DMS114 treated with DMSO at 0.1 percent for 48 hours (cell line): Measurements from ENCODE around the gene OR2S2.

ENCODE experiments used
- DNase-seq: peaks from one replicate; lab custom pipeline; 2025; ENCODE audit not compliant: unreplicated experiment; lab: John Stamatoyannopoulos, UW

The OR2S2 gene

DNA sequence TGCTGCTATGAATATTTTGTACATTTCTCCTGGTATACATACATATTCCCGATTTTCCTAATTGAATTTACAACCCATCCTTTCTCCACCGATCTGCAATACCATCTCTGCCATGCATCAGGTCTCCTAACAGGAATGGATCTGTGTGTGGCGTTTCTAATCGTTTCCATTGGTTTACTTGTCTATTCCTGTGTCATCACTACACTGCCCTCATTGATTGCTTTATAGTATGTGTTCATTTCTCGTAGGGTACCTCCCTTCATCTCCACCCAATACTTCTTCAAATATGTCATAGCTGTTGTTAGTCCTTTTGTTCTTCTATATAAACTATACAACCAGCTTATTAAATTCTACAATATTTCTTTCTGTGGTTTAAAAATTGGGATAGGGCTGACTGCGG lies 7.1 kb upstream of the OR2S2 start:
- DNase-seq, result no peak

DNA sequence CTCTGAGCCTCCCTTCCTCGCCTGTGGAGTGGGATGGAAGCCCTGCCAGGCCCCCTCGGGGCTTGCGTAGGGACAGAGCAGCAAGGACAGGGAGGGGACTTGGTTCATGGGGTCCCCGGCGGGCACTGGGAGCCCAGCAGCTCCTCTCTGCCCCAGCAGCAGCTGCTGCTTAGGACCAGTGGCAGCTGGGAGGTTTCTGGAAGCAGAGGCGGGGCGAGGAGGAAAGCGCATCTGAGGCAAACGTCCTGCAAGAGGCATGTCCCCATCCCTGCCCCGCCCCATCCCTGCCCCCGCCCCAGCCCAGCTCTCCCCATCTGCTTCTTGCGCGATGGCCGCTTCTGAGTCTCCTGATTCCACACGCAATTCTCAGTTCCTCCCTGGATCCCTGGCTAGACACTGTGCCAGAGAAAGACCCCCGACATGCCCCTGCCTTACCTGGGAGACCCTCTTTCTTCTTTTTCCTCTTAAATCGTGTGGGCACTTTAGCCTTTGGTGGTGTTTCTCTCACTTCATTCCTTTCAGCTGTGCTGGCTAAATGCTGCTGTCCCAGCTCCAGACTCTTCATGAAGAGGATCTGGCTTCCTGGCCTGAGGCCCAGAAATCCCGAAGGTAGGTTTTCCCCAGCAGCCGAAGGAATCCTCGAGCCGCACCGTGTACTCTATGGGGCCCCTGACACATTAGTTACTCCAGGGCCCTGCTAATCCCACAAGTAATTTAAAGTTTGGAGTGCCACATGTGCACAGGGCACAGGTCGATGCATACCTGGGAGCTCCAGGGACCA lies 4.4 kb upstream of the OR2S2 start:
- DNase-seq, result no peak

DNA sequence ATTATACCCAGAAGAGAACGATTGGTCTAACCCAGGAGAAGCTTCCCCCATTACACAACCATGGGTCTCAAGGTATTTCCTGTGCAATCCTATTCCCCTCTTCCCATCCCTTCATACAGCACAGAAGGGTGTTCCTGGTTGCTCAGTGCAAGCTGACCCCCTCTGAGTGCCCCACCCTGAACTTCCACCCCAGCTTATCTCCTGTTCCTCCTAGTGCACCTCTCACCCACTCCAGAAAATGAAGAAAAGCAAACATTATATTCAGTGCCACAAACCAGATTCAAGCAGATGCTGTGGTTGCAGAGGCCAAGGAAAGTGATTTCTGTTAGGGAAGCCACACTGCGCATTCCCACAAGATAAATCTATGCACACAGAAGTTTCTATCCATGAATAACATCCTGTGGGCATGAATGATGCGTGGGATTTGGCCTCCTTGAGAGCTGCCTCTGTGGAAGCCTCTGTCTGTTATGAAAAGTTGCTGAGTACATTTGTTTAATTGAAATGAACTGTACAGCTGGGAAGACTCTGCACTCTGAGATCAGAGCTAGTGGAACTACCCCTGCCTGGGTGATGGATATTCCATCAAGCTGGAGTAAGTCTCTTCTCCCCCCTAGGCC lies 2.2 kb upstream of the OR2S2 start:
- DNase-seq, result no peak

DNA sequence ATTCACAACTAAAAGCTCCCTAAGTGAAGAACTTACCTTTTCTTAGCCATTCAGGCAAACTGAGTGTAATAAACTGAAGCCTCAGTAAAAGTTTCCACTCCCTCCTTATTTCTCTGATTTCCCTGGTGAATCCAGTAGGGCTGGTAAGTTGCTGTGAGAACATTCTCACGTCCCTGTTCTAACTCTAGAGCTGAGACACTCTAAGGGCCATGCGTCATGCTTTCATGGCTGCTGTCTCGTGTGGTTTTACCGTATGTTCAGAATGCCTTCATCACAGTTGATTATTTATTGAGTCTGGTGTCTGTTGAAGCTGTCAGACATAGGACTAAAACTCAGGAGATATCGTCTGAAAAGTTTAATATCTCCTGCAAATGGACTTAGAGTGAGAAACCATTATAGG lies 1.3 kb downstream of the OR2S2 start:
- DNase-seq, result no peak

DNA sequence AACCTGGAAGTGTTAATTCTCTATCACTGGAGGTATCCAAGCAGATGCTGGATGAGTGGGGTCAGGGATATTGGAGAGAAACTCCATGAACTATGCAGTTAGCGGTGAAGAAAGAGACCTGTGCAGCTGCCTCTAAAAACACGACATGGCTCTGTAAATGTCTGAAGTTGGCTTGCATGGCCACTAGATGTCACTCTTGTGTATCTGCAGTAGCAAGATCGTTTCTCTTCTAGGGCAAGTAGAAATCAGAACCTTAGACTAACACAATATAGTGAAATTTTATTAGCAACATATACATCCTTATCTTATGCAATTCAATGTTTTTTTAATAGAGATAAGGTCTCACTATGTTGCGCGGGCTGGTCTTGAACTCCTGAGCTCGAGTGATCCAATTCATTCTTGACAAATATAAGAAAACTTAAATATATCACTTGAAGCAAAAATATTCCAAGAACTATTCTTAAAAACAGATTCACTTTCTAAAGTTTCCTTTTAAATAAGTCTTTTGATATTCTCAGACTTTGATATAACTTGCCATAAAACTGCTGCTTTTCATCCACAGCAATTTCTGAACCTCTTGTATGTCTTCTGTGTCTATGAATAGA lies 2.9 kb downstream of the OR2S2 start:
- peak; percentile 73 for DNase-seq

DNA sequence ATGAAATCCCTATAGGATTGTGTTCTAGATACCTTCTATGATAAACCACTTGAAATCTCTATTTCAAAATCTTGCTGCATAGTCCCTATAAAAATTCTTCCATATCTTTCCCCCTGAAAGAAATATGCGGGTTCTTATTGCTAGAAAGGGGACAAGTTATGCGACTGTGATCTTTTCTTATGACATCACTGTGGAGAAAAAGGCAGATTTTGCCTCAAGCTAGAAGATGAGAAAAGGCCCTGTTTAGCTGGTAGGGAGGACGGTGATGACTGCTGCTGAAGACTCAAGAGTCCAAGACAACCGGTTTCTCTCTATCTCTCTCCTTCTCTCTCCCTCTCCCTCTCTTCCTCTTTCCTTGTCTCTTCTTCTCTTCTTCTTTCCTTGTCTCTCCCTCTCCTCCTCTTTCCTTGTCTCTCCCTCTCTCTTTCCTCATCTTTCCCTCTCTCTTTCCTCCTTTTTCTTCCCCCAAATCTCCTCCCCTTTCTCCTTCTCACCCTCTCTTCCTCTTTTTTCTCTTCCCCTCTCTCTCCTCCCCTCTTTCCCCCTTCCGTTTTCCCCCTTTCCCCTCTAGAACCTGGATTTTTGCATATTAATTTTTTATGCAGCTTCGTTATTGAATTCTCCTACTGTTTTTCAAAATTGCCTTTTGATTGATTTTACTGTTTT lies 5.3 kb downstream of the OR2S2 start:
- DNase-seq, result no peak

DNA sequence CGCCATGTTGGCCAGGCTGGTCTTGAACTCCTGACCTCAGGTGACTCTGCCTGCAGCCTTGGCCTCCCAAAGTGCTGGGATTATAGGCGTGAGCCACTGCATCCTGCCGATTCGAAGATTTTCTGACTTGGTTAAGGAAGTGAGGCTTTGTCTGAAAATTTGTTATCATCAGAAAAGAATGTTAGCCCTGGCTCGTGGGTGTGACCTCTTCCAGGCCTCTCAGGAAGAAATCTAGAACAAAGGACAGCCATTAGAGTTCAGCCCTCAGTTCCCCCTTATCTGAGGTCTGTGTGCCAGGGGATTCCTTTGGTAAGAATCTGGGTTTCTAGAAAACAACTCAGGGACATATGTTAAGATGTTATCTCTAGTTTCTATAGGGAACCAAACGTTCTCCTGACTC lies 6.2 kb downstream of the OR2S2 start:
- DNase-seq, result no peak

DNA sequence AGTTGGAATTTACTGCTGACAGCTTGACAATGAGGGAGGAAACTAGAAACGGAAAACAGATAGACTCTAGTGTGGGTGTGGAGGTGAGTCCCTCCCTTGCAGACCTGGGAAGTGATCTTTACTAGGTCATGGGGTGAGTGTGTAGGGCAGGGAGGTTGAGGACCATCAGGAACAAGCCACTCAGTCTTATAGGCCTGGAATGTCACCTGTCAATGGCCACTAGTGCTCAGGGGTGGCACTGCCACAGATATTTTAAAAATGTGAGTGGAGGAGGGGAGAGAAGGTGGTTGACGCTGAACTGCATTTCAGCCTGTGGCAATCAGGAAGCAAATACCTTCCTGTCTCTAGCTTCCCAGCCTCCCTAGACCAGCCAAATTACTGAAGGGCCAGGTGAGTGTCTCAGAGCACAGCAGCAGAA lies 9.0 kb downstream of the OR2S2 start:
- DNase-seq, result no peak

DNA sequence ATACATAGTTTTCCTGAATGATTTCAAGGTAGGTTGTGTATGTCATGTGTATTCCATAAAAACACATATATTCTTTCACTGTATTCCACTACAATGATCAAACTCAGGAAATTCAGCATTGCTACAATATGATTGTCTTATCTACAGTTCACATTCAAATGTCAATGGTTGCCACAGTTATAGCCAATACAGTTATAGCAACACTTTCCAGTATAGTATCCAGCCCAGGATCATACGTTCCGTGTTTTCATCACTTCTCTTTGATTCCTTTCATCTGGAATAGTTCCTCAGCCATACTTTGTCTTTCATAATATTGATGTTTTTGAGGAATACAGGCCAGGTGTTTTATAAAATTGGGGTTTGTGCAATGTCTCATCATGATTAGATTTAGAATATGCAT lies 9.5 kb downstream of the OR2S2 start:
- DNase-seq, result no peak

DNA sequence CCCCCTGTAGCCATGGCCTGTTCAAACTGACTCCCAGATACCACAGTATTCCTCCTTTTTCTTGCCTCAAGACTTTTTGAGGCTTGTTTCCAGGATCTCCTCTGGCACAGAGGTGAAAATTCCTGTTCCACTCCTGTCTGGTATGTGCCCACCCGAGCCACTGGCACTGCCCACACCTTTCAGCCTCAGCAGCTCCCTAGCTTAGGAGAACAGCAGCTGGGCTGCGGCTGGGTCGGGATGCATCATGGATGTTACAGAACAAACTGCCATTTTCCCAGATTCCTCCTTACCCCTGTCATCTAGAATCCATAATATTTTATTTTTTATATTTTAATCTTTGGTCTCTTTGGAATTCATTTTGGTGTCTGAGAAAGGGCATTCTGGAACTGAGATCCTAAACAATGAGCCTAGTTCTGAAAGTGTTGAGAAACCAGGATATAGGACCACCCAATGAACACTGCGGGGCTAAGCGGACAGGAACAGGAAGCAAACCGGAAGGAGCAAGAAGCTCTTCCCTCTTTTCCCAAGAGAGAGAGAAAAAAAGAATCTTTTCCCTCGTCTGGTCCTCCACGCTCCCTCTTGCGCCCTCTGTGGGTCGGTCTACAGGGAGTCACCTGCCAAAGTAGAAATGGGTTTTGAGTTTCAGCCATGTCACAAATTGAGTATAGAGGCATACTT lies 12.5 kb downstream of the OR2S2 start:
- peak; percentile 28 for DNase-seq

DNA sequence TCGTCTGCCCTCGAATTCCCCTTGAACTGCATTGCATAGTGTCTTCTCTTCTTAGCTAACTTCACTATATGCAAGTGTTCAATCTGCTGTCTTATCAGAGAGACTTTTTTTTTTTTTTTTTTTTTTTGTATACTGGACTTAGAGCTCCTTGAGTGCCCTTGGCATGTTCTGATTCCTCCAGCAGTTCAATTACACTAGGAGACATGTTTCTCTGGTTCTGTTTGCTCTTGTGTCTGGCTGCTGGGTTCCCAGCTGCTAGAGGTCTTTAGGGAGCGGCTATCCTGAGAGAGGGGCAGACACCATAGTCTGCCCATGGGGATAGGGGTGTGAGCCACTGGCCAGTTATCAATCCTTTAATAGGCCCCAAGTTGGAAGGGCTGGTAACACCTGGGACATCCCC lies 13.1 kb downstream of the OR2S2 start:
- DNase-seq, result no peak

DNA sequence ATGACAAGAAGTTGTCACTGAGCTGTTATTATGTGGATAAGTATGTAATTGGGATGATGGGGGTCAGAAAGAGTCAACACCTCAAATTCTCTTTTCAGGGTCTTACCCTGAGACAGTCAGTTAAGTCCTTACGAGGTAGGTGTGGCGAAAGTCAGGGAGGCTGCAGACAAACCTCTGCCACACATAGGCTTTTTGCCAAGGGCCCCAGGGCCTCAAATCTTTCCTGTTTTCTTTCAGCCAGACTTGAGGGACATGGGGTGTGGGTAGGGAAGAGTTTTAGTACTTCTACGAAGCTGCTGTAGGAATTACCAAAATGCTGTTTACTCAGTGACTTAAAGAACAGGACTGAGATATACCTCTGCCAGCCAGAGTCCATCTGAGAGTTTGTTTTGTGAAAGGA lies 13.8 kb downstream of the OR2S2 start:
- DNase-seq, result no peak

DNA sequence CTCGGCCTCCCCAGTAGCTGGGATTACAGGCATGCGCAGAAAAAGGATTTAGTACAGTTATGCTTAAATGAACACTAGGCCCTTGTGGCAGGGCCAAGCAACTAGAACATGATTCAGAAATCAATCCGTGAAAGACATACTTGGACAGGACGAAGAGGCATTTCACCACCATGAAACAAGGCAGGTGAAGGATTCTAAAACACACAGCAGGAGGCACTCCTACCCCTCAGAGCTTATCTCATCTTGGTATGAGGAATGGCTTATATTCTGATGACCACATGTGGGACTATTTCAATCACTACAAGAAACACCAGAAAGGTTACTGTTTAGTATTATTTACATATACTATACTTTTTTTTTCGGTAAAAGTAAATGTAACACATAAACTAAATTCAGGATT lies 15.7 kb downstream of the OR2S2 start:
- DNase-seq, result no peak

DNA sequence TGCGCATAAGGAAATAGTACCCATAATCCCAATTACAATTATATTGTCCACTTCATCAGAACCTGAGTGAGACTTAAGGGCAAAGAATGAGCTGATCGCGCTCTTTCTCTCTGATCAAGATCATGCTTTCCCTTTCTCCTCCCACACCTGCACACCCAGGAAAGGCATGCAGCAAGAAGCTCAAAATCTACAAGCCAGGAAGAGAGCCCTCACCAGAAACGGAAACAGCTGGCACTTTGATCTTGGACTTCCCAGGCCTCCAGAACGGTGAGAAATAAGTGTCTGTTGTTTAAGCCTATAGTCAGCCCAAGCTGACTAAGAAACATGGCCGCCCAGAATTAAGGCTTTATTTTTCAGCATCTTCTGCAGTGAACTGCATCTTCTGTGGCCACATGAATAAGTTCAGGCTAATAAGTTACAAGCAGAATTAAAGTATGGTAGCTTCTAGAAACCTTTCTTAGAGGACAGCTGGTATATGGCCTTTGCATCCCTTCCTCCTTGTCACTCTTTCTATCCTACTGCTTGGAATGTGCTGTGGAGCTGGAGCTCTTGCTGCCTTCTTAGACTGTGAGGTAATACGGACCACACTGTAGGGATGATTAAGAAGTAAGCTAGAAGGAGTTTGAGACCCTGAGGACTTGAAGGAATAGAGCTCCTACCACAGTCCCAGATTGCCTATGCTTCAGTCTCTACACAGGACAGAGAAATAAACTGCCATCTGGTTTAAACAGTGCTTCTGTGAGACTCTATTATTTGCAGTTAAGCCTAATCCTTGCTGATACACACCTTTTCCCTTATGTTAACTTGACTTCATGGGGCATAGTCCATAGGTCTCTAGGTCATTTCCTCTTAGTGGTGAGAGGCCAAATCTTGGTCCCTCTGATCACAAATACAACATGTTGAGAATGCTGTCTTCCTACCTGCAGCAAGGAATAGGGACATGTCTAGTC lies 17.2 kb downstream of the OR2S2 start:
- no peak for DNase-seq

DNA sequence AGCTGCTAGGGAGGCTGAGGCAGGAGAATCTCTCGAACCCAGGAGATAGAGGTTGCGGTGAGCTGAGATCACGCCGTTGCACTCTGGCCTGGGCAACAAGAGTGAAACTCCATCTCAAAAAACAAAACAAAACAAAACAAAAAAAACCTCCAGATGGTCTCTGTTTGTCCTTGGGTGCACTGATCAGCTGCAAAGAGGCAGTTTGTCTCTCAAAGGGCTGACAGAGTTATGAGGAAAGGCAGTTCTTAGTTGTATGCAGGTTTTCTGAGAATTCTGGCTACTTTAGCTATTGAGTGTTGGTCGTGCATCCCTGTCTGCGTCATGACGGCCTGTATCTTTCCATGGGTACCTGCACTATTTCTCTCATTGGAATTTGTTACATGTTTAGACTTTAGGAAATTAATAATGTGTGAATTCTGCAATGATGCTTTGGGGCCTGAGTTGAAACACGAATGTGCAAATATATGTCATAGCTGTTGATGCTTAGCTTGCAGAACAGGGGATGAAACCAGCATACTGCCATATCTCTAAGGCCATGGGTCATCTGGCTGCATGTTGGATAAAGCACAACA lies 18.2 kb downstream of the OR2S2 start:
- DNase-seq, result no peak

DNA sequence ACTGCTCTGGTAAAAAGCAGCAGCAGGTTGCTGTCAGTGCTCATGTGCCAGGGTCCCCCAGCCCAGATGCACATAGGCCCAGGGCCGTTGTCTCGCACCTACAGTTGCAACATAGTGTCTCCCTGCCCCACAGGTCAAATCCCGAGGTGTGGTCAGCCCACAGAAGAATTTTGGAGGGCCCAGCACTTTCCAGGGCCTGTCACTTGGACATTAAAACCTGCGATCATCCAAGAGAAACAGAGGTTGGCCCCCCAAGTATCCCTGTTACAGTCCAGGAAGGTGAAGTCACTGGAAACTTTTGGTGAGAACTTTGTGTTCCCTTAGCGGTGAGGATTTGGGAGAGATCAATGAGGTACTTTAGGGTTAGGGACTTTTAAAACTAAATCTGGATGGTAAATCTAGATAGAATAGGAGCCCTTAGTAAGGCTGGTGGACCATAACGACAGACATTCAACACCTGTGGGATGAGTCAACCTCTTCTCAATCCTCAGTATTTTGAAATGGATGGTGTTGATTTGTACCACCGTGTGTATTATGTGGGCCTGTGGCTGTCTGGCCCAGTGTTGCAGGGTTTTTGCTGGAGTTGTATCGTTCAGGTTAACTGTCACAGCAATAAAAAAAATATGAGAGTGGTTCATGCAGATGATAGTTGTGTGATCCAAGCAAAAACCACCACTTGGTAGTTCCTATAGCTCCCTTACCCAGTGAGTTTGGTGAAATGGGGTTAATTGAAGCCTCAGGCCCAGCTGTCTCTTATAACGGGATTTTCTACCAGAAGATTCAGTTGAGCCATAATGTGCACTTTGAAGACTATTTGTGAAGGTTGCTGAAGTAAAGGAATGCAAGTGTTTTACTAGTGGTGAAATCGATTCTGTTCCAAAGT lies 19.2 kb downstream of the OR2S2 start:
- no peak for DNase-seq

DNA sequence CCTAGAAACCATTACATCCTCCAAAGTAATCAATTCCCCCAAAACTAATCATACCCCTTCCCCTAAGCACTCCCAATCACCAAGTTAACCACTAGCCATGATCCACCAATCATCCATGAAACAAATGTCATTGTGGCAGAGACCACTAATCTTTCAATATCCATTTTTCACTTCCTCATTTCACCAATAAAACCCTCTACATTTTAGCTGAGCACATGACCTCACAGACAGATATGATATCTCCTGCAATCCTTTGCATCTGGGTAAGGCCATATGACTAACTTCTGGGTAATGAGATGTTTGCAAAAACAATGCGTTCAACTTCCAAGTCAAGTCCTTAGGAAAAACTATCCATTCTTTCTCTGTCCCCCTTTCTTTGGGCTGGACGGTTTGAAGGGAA lies 20.7 kb downstream of the OR2S2 start:
- no peak for DNase-seq

DNA sequence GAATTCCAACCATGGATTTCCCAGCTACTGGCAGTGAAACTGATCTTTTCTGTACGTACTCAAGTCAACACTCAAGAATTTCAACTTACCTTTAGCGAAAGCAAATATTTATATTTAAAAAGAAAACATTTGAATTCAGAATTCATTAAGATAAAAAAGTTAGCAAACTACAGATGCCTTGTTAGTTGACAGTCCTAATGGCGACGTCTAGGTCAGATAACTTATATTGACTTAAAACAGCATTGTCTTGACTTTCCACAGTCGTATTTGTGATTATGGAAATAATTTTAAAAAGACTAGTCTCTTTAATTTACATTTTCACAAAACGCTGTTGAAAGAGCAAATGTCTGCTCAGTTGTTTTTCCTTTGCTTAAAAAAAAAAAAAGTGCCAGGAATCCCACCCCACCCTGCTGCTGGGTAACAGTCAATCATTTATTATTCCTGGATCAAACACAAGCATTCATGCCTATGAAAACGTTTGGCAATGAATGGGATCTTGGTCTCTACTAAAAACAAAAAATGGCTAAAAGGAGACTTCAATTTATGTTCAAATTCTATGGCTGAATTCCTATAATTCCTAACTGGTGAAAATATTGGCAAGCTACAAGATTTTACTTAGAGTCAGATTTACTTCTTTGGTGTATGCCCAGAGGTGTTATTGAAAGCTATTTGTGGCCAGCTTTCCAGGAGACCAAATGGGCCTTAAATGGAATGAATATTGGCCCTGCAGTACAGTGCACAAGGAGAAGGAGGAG lies 22.0 kb downstream of the OR2S2 start:
- DNase-seq, result no peak
